Mesenchymal stem cell (in vitro differentiated cells and primary cell): ENCODE measurements around the gene SDHAF3.

Experiments
- DNase-seq: peaks from one replicate; pipeline ENCODE4 v3.0.0-alpha.2; 2013
- H2AFZ ChIP-seq: one replicate; pipeline ENCODE4 v1.6.1; 2013; ENCODE audit warnings: low read depth, mild to moderate bottlenecking, control low read depth, inconsistent platforms, low read length, moderate library complexity
- H2AK5ac ChIP-seq: 2 replicates; pipeline ENCODE4 v1.6.1; 2013; ENCODE audit warnings: low read length, moderate library complexity, mild to moderate bottlenecking, inconsistent platforms; ENCODE audit not compliant: severe bottlenecking
- H2BK120ac ChIP-seq: one replicate; pipeline ENCODE4 v1.6.1; 2013; ENCODE audit warnings: low read depth, mild to moderate bottlenecking, inconsistent platforms, low read length, moderate library complexity
- H2BK12ac ChIP-seq, 2 experiments: one replicate each; pipeline ENCODE4 v1.6.1; 2013; ENCODE audit warnings: inconsistent platforms in 2 of 2, low read length in 2 of 2, mild to moderate bottlenecking in 2 of 2, moderate library complexity in 2 of 2, control low read depth in 1 of 2
- H2BK15ac ChIP-seq: one replicate; pipeline ENCODE4 v1.6.1; 2013; ENCODE audit warnings: mild to moderate bottlenecking, low read depth, inconsistent platforms; ENCODE audit not compliant: poor library complexity, severe bottlenecking
- H2BK5ac ChIP-seq: 2 replicates; pipeline ENCODE4 v1.6.1; 2013; ENCODE audit warnings: low read depth, mild to moderate bottlenecking, low read length, control low read depth, inconsistent platforms; ENCODE audit not compliant: poor library complexity, severe bottlenecking
- H3K14ac ChIP-seq, 2 experiments: one replicate each; pipeline ENCODE4 v1.6.1; 2013; ENCODE audit warnings: inconsistent platforms in 2 of 2, low read length in 2 of 2, control low read depth in 1 of 2, mild to moderate bottlenecking in 1 of 2, moderate library complexity in 1 of 2
- H3K18ac ChIP-seq, 2 experiments: one replicate each; pipeline ENCODE4 v1.6.1; 2013; ENCODE audit warnings: inconsistent platforms in 2 of 2, low read length in 2 of 2, control low read depth in 1 of 2, low read depth in 1 of 2, mild to moderate bottlenecking in 1 of 2
- H3K23ac ChIP-seq, 2 experiments: one replicate each; pipeline ENCODE4 v1.6.1; 2013; ENCODE audit warnings: inconsistent platforms in 2 of 2, low read length in 2 of 2, mild to moderate bottlenecking in 2 of 2, moderate library complexity in 2 of 2, control low read depth in 1 of 2
- H3K27ac ChIP-seq: 2 replicates; pipeline ENCODE4 v1.5.1; 2013; ENCODE audit warnings: mild to moderate bottlenecking, moderate library complexity, low read length, control low read depth, inconsistent platforms; ENCODE audit not compliant: poor library complexity, severe bottlenecking
- H3K27me3 ChIP-seq, 2 experiments: 2 replicates each; pipeline versions ENCODE4 v1.6.1 to v1.7.0; 2013; ENCODE audit warnings: low read length in 2 of 2, mild to moderate bottlenecking in 2 of 2, moderate library complexity in 2 of 2, control low read depth in 1 of 2, inconsistent platforms in 1 of 2; ENCODE audit not compliant: control insufficient read depth in 1 of 2, insufficient read depth in 1 of 2
- H3K36me3 ChIP-seq, 2 experiments: 2 replicates each; pipeline versions ENCODE4 v1.6.1 to v1.7.0; 2013; ENCODE audit warnings: low read length in 2 of 2, control low read depth in 1 of 2, inconsistent platforms in 1 of 2, low read depth in 1 of 2, mild to moderate bottlenecking in 1 of 2; ENCODE audit not compliant: insufficient read depth in 2 of 2, control insufficient read depth in 1 of 2
- H3K4ac ChIP-seq, 2 experiments: one replicate each; pipeline ENCODE4 v1.6.1; 2013; ENCODE audit warnings: inconsistent platforms in 2 of 2, low read length in 2 of 2, mild to moderate bottlenecking in 2 of 2, moderate library complexity in 2 of 2, control low read depth in 1 of 2, low read depth in 1 of 2
- H3K4me1 ChIP-seq: 2 replicates; pipeline ENCODE4 v1.6.1; 2013; ENCODE audit warnings: low read depth, low read length, control low read depth; ENCODE audit not compliant: control insufficient read depth, insufficient read depth
- H3K4me2 ChIP-seq: 2 replicates; pipeline ENCODE4 v1.6.1; 2013; ENCODE audit warnings: low read length, mild to moderate bottlenecking, inconsistent platforms; ENCODE audit not compliant: poor library complexity, severe bottlenecking
- H3K4me3 ChIP-seq, 2 experiments: 2 replicates each; pipeline versions ENCODE4 v1.5.1 to v1.7.0; 2013; ENCODE audit warnings: low read length in 2 of 2, mild to moderate bottlenecking in 2 of 2, control low read depth in 1 of 2, low read depth in 1 of 2; ENCODE audit not compliant: insufficient read depth in 1 of 2
- H3K79me1 ChIP-seq: replicated peaks from 2 replicates; pipeline ENCODE4 v1.6.1; 2013; ENCODE audit warnings: mild to moderate bottlenecking, control low read depth, low read length, inconsistent platforms; ENCODE audit not compliant: poor library complexity, severe bottlenecking
- H3K9ac ChIP-seq: 2 replicates; pipeline ENCODE4 v1.7.0; 2013; ENCODE audit warnings: mild to moderate bottlenecking, low read length, moderate library complexity
- H3K9me3 ChIP-seq: 2 replicates; pipeline ENCODE4 v1.7.0; 2013; ENCODE audit warnings: mild to moderate bottlenecking, low read length; ENCODE audit not compliant: control insufficient read depth
- H4K8ac ChIP-seq: one replicate; pipeline ENCODE4 v1.6.1; 2013; ENCODE audit warnings: inconsistent platforms, mild to moderate bottlenecking, low read length, moderate library complexity
- H4K91ac ChIP-seq: one replicate; pipeline ENCODE4 v1.6.1; 2013; ENCODE audit warnings: mild to moderate bottlenecking, low read length, inconsistent platforms
- WGBS: methylation state at CpG from one replicate; pipeline ENCODE4 v1.1.7; 2013; ENCODE audit warnings: mixed read lengths; 5-methylcytosine and 5-hydroxymethylcytosine counted together

Gene SDHAF3

DNA sequence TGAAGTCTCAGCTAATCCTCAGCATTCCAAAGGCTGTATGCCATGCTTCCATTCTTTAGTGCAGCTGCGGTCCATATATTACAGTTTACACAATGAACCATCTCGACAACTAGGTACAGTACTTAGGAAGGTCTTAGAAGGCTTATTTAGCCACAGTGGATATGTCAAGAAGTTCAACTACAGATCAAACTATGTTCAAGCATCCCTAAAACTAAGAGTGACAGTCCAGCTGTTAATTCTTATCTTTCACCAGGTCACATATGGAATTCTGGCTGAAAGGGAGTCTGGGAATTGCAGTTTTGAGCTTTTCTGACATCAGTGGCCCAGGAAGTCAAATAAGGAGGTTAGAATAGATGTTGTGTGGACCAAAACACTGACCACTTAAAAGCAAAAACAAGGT lies 106.8 kb downstream of the SDHAF3 start:
- no peak overlapping the region for H3K27ac ChIP-seq
- H3K79me1 ChIP-seq = no peaks in the 10 kb centered on the region
- WGBS = 85% methylated on average over 2 of the region's 2 CpGs

DNA sequence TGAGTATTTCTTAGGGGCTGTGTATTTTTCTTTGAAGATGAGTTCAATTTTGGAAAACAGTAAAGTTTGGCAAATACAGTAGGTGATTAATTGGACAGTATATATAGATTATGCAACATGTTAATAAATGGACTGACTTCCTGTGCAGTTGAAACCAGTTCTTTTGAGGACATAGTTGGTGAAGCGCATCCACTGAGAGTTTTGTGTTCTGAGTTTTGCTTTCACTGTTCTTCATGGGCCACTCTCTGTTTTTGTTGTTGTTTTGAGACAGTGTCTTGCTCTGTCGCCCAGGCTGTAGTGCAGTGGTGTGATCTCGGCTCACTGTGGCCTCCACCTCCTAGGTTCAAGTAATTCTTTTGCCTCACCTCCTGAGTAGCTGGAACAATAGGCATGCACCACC lies 109.0 kb downstream of the SDHAF3 start:
- H3K4ac ChIP-seq = no peak overlapping the region
- no peak overlapping the region for H3K18ac ChIP-seq
- no peak overlapping the region for H2AFZ ChIP-seq
- no peaks in the 10 kb centered on the region for H3K79me1 ChIP-seq
- no peak overlapping the region for H2BK12ac ChIP-seq
- H3K36me3 ChIP-seq = no peaks in the 10 kb centered on the region
- no peak overlapping the region for H4K91ac ChIP-seq
- H3K4me1 ChIP-seq = no peaks in the 10 kb centered on the region
- H3K4me2 ChIP-seq = no peak overlapping the region
- no peak overlapping the region for H3K4me3 ChIP-seq
- no peak overlapping the region for H2BK5ac ChIP-seq
- no peaks in the 10 kb centered on the region for H3K27me3 ChIP-seq
- H3K27ac ChIP-seq = no peak overlapping the region
- no peak overlapping the region for H3K9ac ChIP-seq
- no peak overlapping the region for H2AK5ac ChIP-seq
- H4K8ac ChIP-seq = no peak overlapping the region
- peaks cover under 1% of the 10 kb centered on the region for H3K9me3 ChIP-seq
- WGBS = 53% methylated on average over 3 of the region's 3 CpGs
- no peak for DNase-seq
- H2BK120ac ChIP-seq = no peak overlapping the region
- no peak overlapping the region for H3K14ac ChIP-seq
- H3K23ac ChIP-seq = no peak overlapping the region
- H2BK15ac ChIP-seq = no peak overlapping the region

More for the DNA sequence above, 106.8 kb downstream of the SDHAF3 start:
- H3K4me3 ChIP-seq = no peak overlapping the region
- DNase-seq = no peak
- H3K14ac ChIP-seq = no peak overlapping the region
- no peak overlapping the region for H2BK15ac ChIP-seq
- H3K4ac ChIP-seq = no peak overlapping the region
- peaks cover 5% of the 10 kb centered on the region for H3K9me3 ChIP-seq
- no peak overlapping the region for H3K9ac ChIP-seq
- H3K27me3 ChIP-seq = no peaks in the 10 kb centered on the region
- H3K4me1 ChIP-seq = no peaks in the 10 kb centered on the region
- no peak overlapping the region for H3K4me2 ChIP-seq
- no peak overlapping the region for H2BK12ac ChIP-seq
- H2AFZ ChIP-seq = no peak overlapping the region
- no peak overlapping the region for H4K91ac ChIP-seq
- no peak overlapping the region for H2BK120ac ChIP-seq
- H3K23ac ChIP-seq = no peak overlapping the region
- H3K36me3 ChIP-seq = no peaks in the 10 kb centered on the region
- H2BK5ac ChIP-seq = no peak overlapping the region
- no peak overlapping the region for H3K18ac ChIP-seq
- no peak overlapping the region for H4K8ac ChIP-seq
- no peak overlapping the region for H2AK5ac ChIP-seq
